HG03025 (cell line): ENCODE data around the gene SATL1.
"Not testable (repeated sequence)": the region's sequence is repeated elsewhere in the genome, so short reads cannot be mapped to it uniquely, and the experiment has no call there.

ENCODE experiments used
- ATAC-seq: cut with Tn5 transposase; IDR thresholded peaks from one replicate; pipeline ENCODE4 v1.9.1; 2021; ENCODE audit warnings: mild to moderate bottlenecking, moderate library complexity; ENCODE audit not compliant: unreplicated experiment, low FRiP score

Gene SATL1

GRCh38 chrX:85111347-85111746 is 132.2 kb downstream of the SATL1 start:
- ATAC-seq: no peak

GRCh38 chrX:85109235-85109634 is 134.3 kb downstream of the SATL1 start:
- ATAC-seq: no peak

- no peak for ATAC-seq
Observed at GRCh38 chrX:85108165-85108564, 135.4 kb downstream of the SATL1 start.

- no peak for ATAC-seq
Observed at GRCh38 chrX:85107407-85107806, 136.2 kb downstream of the SATL1 start.

GRCh38 chrX:85089321-85089840 is 154.2 kb downstream of the SATL1 start:
- ATAC-seq: no peak

GRCh38 chrX:85084770-85085393 is 158.7 kb downstream of the SATL1 start:
- ATAC-seq: peak; percentile 75

- ATAC-seq: not testable (repeated sequence)
Observed at GRCh38 chrX:85077247-85077646, 166.3 kb downstream of the SATL1 start.

GRCh38 chrX:85065512-85066198 is 177.9 kb downstream of the SATL1 start:
- ATAC-seq: peak; percentile 92

GRCh38 chrX:85052636-85053343 is 190.8 kb downstream of the SATL1 start:
- ATAC-seq: no peak

- no peak for ATAC-seq
Observed at GRCh38 chrX:85052205-85052604, 191.4 kb downstream of the SATL1 start.

GRCh38 chrX:85051627-85052026 is 192.0 kb downstream of the SATL1 start:
- no peak for ATAC-seq
